PFSK-1 (cell line): ENCODE results near the gene NKPD1.

ENCODE experiments used
- POLR2AphosphoS5 ChIP-seq: IDR thresholded peaks from 2 replicates; pipeline ENCODE4 v1.6.1; 2012; ENCODE audit warnings: low read depth, mild to moderate bottlenecking, control low read depth, low read length, moderate library complexity
- REST ChIP-seq, 2 experiments: IDR thresholded peaks; 2 replicates each; pipeline versions ENCODE4 v1.6.1 to v1.8.0; 2011 to 2012; ENCODE audit warnings: low read depth in 2 of 2, low read length in 2 of 2, control low read depth in 1 of 2, inconsistent platforms in 1 of 2, mild to moderate bottlenecking in 1 of 2, moderate library complexity in 1 of 2; ENCODE audit not compliant: insufficient read depth in 1 of 2
- SIN3A ChIP-seq: IDR thresholded peaks from 2 replicates; pipeline ENCODE4 v1.6.1; 2012; ENCODE audit warnings: mild to moderate bottlenecking, low read length, moderate library complexity, borderline replicate concordance; ENCODE audit not compliant: insufficient read depth

- no peak for TF ChIP-seq POLR2AphosphoS5
- no peak for TF ChIP-seq REST (IDR thresholded peaks at IDR 0.05; ENCODE audit: insufficient read depth in 1 of 2, low read depth in 2 of 2, low read length in 2 of 2)
- TF ChIP-seq SIN3A, result no peak
Measured at GRCh38 chr19:45158503-45159209, 2.1 kb downstream of the NKPD1 start.
